Panc1 (cell line): ENCODE data around the gene MLF1. TPM values are rescaled to one million over a fixed set of nuclear protein-coding genes. Genes with fewer than 3 reads are reported as not detected.
"Not testable (repeated sequence)": the region's sequence is repeated elsewhere in the genome, so short reads cannot be mapped to it uniquely, and the experiment has no call there.

Experiments used
- ATAC-seq: fragments of 200-7000 bp; cut with Tn5 transposase; 2 replicates; pipeline ENCODE4 v1.9.1; 2020; ENCODE audit warnings: mild to moderate bottlenecking, moderate library complexity
- BruUV-seq: library from RNA; stranded (reverse); fragments of 400-500 nt; replicated peaks from 2 replicates; lab custom pipeline; 2021; lab: Mats Ljungman, UMichigan
- CTCF ChIA-PET: fragments of 300-600 bp; sonication (Branson Sonifier 250); formaldehyde crosslinking; loops from one replicate; lab custom pipeline; 2022; ENCODE audit warnings: antibody characterized with exemption; lab: Charles Lee
- POLR2A ChIA-PET: fragments of 300-600 bp; sonication (Branson Sonifier 250); formaldehyde crosslinking; loops from one replicate; lab custom pipeline; 2022; ENCODE audit warnings: antibody characterized with exemption; lab: Charles Lee
- DNase-seq: peaks from one replicate; pipeline ENCODE4 v3.0.0-alpha.2; 2010; ENCODE audit warnings: low read depth, low spot score
- H3K27ac ChIP-seq: 2 replicates; pipeline ENCODE4 v1.5.1; 2011; ENCODE audit warnings: mild to moderate bottlenecking, low read length, inconsistent platforms
- H3K27me3 ChIP-seq: fragments of 200-500 bp; sonication (Bioruptor generic); 2 replicates; pipeline ENCODE4 v1.6.0; 2014; ENCODE audit warnings: low read length, inconsistent platforms; ENCODE audit not compliant: control insufficient read depth, insufficient read depth
- H3K36me3 ChIP-seq: fragments of 200-500 bp; sonication (Bioruptor generic); 2 replicates; pipeline ENCODE4 v1.5.1; 2014; ENCODE audit warnings: inconsistent platforms, mild to moderate bottlenecking, low read length, moderate library complexity; ENCODE audit not compliant: control insufficient read depth, insufficient read depth
- H3K4me1 ChIP-seq: 2 replicates; pipeline ENCODE4 v1.5.1; 2011; ENCODE audit warnings: inconsistent platforms, mild to moderate bottlenecking, low read length, moderate library complexity; ENCODE audit not compliant: control insufficient read depth, insufficient read depth
- H3K4me3 ChIP-seq, 2 experiments: 2 replicates each; pipeline ENCODE4 v1.5.1; 2011 to 2012; ENCODE audit warnings: low read depth in 2 of 2, low read length in 2 of 2, mild to moderate bottlenecking in 2 of 2, inconsistent platforms in 1 of 2, moderate library complexity in 1 of 2
- H3K9me3 ChIP-seq: fragments of 200-500 bp; sonication (Bioruptor generic); 2 replicates; pipeline ENCODE4 v1.5.1; 2014; ENCODE audit warnings: low read depth, mild to moderate bottlenecking, inconsistent platforms, low read length, moderate library complexity; ENCODE audit not compliant: control insufficient read depth, insufficient read depth
- POLR2AphosphoS5 ChIP-seq: IDR thresholded peaks from 2 replicates; pipeline ENCODE4 v1.6.1; 2012; ENCODE audit warnings: mild to moderate bottlenecking, low read depth, low read length, moderate library complexity
- SIN3A ChIP-seq: IDR thresholded peaks from 2 replicates; pipeline ENCODE4 v1.6.1; 2012; ENCODE audit warnings: low read depth, mild to moderate bottlenecking, low read length, moderate library complexity, borderline replicate concordance; ENCODE audit not compliant: insufficient read depth
- TCF7L2 ChIP-seq: IDR thresholded peaks from 2 replicates; pipeline ENCODE4 v1.6.1; 2011; ENCODE audit warnings: mild to moderate bottlenecking, low read depth, low read length, inconsistent platforms
- in situ Hi-C: cut with HindIII; loops from 2 replicates; pipeline ENCODE4 v1.10.0; 2016; ENCODE audit warnings: low sequenced_read_pairs, low pct_unique_long_range_greater_than_20kb
- intact Hi-C: fragments of 100-400 bp; cut with micrococcal nuclease; formaldehyde crosslinking; loops from one replicate; pipeline ENCODE4 v1.10.0; 2022; ENCODE audit not compliant: unreplicated experiment
- total RNA-seq: library from RNA; stranded (reverse); gene quantifications from one replicate; pipeline ENCODE4 v1.2.1, GENCODE V29; 2021; ENCODE audit not compliant: unreplicated experiment
- TF ChIP-seq, protein P1 (sequence below): fragments of 450-650 bp; IDR thresholded peaks from 2 replicates; pipeline ENCODE4 v1.5.1; 2017; ENCODE audit warnings: mild to moderate bottlenecking
- TF ChIP-seq, protein P2 (sequence below), 2 experiments: IDR thresholded peaks; 2 replicates each; pipeline ENCODE4 v1.6.1; 2011 to 2012; ENCODE audit warnings: low read depth in 2 of 2, control low read depth in 1 of 2, low read length in 1 of 2, mild to moderate bottlenecking in 1 of 2, moderate library complexity in 1 of 2; ENCODE audit not compliant: insufficient read depth in 1 of 2

The MLF1 gene
- total RNA-seq, 1 experiment from 2014 or later: 51.4 TPM

- no peaks in the 10 kb centered on the region for H3K9me3 ChIP-seq
- H3K27ac ChIP-seq: no peak overlapping the region
- ChIA-PET POLR2A (no interaction called here), CTCF (no interaction called here)
- H3K4me3 ChIP-seq: no peak overlapping the region
- BruUV-seq: no TSS peak
- no peak for DNase-seq
- intact Hi-C loops (loop anchor here (10.0 kb wide), 1 partner anchor 96 kb away; the partner anchor contains the start of gene GFM1), in situ Hi-C loops (no loop called here)
- no peaks in the 10 kb centered on the region for H3K27me3 ChIP-seq
- no peak for ATAC-seq
- no peak for TF ChIP-seq TCF7L2
- no peak for TF ChIP-seq POLR2AphosphoS5
- TF ChIP-seq, protein P1, sequence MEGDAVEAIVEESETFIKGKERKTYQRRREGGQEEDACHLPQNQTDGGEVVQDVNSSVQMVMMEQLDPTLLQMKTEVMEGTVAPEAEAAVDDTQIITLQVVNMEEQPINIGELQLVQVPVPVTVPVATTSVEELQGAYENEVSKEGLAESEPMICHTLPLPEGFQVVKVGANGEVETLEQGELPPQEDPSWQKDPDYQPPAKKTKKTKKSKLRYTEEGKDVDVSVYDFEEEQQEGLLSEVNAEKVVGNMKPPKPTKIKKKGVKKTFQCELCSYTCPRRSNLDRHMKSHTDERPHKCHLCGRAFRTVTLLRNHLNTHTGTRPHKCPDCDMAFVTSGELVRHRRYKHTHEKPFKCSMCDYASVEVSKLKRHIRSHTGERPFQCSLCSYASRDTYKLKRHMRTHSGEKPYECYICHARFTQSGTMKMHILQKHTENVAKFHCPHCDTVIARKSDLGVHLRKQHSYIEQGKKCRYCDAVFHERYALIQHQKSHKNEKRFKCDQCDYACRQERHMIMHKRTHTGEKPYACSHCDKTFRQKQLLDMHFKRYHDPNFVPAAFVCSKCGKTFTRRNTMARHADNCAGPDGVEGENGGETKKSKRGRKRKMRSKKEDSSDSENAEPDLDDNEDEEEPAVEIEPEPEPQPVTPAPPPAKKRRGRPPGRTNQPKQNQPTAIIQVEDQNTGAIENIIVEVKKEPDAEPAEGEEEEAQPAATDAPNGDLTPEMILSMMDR: no peak
- no peak for TF ChIP-seq SIN3A
- TF ChIP-seq, protein P2, sequence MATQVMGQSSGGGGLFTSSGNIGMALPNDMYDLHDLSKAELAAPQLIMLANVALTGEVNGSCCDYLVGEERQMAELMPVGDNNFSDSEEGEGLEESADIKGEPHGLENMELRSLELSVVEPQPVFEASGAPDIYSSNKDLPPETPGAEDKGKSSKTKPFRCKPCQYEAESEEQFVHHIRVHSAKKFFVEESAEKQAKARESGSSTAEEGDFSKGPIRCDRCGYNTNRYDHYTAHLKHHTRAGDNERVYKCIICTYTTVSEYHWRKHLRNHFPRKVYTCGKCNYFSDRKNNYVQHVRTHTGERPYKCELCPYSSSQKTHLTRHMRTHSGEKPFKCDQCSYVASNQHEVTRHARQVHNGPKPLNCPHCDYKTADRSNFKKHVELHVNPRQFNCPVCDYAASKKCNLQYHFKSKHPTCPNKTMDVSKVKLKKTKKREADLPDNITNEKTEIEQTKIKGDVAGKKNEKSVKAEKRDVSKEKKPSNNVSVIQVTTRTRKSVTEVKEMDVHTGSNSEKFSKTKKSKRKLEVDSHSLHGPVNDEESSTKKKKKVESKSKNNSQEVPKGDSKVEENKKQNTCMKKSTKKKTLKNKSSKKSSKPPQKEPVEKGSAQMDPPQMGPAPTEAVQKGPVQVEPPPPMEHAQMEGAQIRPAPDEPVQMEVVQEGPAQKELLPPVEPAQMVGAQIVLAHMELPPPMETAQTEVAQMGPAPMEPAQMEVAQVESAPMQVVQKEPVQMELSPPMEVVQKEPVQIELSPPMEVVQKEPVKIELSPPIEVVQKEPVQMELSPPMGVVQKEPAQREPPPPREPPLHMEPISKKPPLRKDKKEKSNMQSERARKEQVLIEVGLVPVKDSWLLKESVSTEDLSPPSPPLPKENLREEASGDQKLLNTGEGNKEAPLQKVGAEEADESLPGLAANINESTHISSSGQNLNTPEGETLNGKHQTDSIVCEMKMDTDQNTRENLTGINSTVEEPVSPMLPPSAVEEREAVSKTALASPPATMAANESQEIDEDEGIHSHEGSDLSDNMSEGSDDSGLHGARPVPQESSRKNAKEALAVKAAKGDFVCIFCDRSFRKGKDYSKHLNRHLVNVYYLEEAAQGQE (IDR thresholded peaks at IDR 0.05; ENCODE audit: insufficient read depth in 1 of 2, low read depth in 2 of 2, low read length in 1 of 2): no peak
- H3K4me1 ChIP-seq: no peaks in the 10 kb centered on the region
- no peaks in the 10 kb centered on the region for H3K36me3 ChIP-seq
Measured at GRCh38 chr3:158548691-158549090, 22.3 kb upstream of the MLF1 start.

DNA sequence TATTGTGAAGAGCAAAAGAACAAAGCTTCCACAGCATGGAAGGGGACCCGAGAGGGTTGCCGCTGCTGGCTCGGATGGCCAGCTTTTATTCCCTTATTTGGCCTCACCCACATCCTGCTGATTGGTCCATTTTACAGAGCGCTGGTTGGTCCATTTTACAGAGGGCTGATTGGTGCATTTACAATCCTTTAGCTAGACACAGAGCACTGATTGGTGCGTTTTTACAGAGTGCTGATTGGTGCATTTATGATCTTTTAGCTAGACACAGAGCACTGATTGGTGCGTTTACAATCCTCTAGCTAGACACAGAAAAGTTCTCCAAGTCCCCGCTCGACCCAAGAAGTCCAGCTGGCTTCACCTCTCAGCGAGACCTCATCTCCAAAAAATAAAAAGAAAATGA lies 21.1 kb upstream of the MLF1 start:
- H3K9me3 ChIP-seq, BruUV-seq, H3K27me3 ChIP-seq, in situ Hi-C loops, DNase-seq, H3K4me3 ChIP-seq, H3K4me1 ChIP-seq, ATAC-seq, H3K27ac ChIP-seq, H3K36me3 ChIP-seq: not testable (repeated sequence)
- POLR2A ChIA-PET: interaction anchor here (0.5 kb wide), 1 partner anchor 169 kb away, joined by 5 read pairs; no protein-coding TSS in a partner anchor
- CTCF ChIA-PET: interaction anchor here (1.1 kb wide), 1 partner anchor 240 kb away, joined by 3 read pairs; no protein-coding TSS in a partner anchor
- intact Hi-C loops: loop anchor here (10.0 kb wide), 1 partner anchor 95 kb away; the partner anchor contains the start of gene GFM1

DNA sequence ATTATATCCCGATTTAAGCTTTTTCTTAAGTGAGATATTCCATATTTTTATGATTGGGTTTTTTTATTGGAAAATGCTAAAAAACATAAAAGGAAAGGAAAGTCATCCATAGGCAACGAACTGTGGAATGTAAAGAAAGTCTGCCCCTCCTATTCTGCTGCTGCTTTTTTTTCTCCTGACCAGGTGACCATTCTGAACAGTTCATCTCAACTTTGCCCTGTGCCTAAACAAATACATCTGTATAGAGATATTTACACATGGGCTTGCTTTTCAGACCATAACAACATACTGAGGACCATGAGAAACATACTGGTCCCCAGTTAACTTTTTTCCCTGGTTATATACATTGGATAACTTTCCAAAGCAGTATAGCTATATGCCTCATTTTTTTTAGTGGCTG lies 18.9 kb upstream of the MLF1 start:
- intact Hi-C loops: no loop called here
- CTCF ChIA-PET: interaction anchor here (0.7 kb wide), 1 partner anchor 27 kb away, joined by 4 read pairs; no protein-coding TSS in a partner anchor

More for the DNA sequence above, 18.9 kb upstream of the MLF1 start:
- DNase-seq (no peak), ATAC-seq (no peak)
- in situ Hi-C loops: no loop called here
- TF ChIP-seq, protein P2 (IDR thresholded peaks at IDR 0.05; ENCODE audit: insufficient read depth in 1 of 2, low read depth in 2 of 2, low read length in 1 of 2): no peak
- no peak for TF ChIP-seq SIN3A
- TF ChIP-seq TCF7L2: no peak
- H3K4me1 ChIP-seq: no peaks in the 10 kb centered on the region
- H3K27me3 ChIP-seq: no peaks in the 10 kb centered on the region
- no TSS peak for BruUV-seq
- no peak overlapping the region for H3K4me3 ChIP-seq
- no peak overlapping the region for H3K27ac ChIP-seq
- POLR2A ChIA-PET: interaction anchor here (0.6 to 0.7 kb wide), 2 partner anchors 19 to 65 kb away, joined by 3 to 8 read pairs; partner anchors contain the start of gene MLF1
- no peaks in the 10 kb centered on the region for H3K9me3 ChIP-seq
- no peaks in the 10 kb centered on the region for H3K36me3 ChIP-seq
